Stimulated activated naive CD8-positive, alpha-beta T cell treated with anti-CD3 and anti-CD28 coated beads, Interleukin-15, Interleukin-2, amounts not matched to agents 100 U/mL and 50 U/mL, for 24 hours (primary cell): ENCODE data around the gene CDK6.

Experiments
- ATAC-seq: fragments of 150-1000 bp; cut with Tn5 transposase; one replicate; pipeline ENCODE4 v1.10.0; 2021
- DNase-seq: peaks from one replicate; pipeline ENCODE4 v3.0.0; 2021

Gene CDK6

DNA sequence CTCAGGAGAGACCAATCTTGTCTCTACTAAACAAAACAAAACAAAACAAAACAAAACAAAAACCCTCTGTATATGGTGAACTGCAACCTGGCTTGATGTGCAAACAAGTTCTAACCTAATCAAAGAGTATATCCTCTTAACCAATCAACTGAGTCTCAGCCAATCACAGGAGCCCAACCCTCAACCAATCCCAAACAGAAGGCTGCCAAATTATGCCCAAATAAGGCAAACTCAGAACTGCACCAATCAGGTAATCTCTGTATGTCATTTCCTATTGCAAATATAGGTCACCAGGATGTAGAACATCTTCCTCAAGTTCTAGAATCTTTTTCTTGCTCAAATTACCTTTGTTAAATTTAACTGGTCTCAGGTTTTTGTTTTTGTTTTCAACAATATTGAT is 251.4 kb downstream of the CDK6 start:
- ATAC-seq = no peak
- DNase-seq = no peak

DNA sequence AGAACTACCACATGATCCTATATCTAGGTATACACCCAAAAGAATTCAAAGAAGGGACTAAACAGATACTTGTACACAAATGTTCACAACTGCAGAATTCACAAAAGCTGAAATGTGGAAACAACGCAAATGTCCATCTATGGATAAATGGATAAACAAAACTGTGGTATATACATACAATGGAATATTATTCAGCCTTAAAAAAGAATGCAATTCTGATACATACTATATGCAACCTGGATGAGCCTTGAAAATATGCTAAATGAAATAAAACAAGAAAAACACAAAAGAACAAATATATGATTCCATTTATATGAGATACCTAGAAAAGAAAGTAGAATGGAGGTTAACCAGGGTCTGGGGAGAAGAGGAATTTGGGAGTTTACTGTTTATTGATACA is 253.4 kb downstream of the CDK6 start:
- no peak for ATAC-seq

DNA sequence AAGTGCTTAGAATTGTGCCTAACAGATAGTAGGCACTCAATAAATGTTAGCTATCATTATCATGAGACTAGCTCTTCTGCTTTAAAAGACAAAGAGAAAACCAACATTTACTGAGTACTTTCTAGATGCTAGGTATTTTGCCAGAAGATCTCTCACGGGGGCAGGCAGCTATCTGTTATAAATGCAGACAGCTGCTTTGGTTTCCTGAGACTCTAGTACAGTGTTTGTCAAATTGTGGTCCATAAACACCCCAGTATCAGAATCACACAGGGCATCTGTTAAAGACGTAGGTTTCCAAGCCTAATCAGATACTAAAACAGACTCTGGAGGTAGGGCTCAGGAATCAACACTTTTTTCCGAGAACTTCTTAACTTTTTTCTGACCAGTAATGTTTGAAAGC is 260.1 kb downstream of the CDK6 start:
- no peak for DNase-seq
- no peak for ATAC-seq

More for the DNA sequence above, 253.4 kb downstream of the CDK6 start:
- no peak for DNase-seq

DNA sequence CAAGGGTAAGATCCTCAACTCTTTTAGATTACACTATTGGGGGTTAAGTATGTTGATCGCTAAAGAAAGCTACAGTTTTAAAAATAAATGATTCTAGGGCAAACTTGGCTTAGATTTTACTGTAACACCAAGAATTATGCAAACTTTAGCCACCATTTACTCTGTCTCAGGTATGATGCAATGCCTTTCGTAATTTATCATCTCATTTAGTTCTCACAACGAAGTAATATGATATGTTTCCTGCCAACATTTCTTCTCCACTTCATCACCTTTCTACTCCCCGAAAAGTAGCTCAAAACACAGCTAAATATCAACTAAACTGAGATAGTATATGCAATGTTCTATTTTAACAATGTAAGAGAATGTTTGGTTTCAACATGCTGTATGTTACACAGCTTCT is 267.2 kb downstream of the CDK6 start:
- no peak for ATAC-seq
- DNase-seq = no peak

DNA sequence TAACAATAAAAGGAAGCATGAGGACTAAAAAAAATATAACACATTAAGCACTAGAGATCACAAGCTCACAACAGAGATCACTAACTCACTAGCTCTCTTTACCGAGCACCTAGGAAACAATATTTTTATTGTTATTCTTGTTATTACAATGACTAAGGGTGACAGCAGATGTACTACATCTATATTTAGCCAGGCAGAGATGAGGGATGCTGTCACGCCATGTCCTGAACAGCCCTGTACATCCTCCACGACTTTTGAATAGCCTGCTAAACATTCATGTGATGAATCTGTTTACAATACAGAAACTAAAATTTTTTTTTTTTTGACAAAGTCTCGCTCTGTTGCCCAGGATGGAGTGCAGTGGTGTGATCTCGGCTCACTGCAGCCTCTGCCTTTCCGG is 268.9 kb downstream of the CDK6 start:
- DNase-seq (no peak), ATAC-seq (no peak)

DNA sequence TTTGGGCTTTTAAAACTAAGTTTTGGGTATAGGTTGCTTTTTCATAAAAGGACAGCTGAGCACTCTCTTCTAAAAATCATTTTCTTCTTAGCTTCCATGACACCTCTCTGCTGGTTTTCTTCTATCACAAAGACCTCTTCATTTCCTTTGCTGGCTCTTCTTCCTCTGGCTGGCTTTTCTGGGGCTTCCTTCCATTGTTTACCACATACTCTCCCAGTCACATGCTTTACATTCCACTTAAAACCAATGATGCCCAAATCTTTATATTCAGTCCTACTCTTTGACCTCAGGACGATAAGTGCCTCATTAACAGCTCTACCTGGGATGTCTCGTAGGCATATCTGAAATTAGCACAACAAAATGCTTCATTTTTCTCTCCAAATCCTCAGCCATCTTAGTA is 273.0 kb downstream of the CDK6 start:
- DNase-seq (no peak), ATAC-seq (no peak)

DNA sequence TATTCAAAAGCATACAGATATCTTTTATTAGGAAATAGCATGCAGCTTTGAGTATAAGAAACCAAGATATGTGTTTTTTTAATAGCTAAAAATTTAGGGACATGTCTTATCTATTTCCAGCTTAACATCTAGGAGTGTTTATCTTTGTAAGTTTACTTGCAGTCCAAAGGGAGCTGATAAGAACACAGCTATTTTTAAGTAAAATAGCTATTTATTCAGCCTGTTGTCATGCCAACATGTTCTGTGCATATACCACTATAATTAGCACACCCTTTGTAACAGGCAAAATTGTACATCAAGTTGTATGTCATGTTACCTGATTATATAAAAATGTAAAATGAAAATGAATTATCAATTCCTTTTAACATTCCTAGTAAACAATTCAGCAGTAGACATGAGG is 275.8 kb downstream of the CDK6 start:
- ATAC-seq (no peak), DNase-seq (no peak)

DNA sequence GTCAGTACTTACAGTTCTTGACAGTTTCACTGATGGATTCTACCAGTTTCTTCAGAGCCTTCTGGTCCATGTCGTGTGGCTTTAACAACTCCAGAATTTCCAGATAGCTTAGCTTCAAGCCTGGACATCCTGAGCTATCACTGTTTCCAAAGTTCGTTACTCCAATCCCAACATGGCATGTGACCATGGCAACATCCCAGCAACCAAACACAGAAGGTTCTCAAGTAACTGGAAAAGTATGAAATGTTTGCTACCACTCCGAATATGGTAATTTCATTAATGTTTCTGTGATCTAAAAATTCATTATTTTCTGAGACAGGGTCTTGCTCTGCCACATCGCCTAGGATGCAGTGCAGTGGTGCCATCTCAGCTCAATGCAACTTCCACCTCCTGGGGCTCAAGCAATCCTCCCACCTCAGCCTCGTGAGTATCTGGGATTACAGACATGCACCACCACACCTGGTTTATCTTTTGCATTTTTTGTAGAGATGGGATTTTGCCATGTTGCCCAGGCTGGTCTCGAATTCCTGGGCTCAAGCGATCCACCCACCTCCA is 278.5 kb downstream of the CDK6 start:
- DNase-seq = no peak
- ATAC-seq = no peak

DNA sequence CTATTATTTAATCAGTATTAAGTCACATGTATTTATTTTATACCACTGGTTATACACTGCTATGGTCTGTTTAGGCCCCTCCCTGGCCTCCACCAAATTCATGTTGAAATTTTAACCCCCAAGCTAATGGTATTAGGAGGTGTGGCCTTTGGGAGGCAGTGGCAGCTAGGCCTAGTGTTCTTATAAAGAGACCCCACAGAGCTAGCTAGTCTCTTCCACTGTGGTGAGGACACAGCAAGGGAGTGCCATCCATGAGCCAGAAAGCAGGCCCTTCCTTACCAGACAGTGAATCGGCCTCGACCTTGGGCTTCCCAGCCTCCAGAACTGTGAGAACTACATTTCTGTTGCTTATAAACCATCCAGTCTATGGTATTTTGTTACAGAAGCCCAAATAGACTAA is 279.1 kb downstream of the CDK6 start:
- no peak for ATAC-seq
- DNase-seq = no peak
